Trophoblast cell (in vitro differentiated cells and primary cell): ENCODE data around the gene EFNA4.

Experiments
- DNase-seq, 2 donors: peaks; one replicate each; pipeline ENCODE4 v3.0.0-alpha.2; 2016
- H2AFZ ChIP-seq: 2 replicates; pipeline ENCODE4 v1.6.1; 2013; ENCODE audit warnings: low read length, moderate library complexity, mild to moderate bottlenecking; ENCODE audit not compliant: insufficient read depth, poor library complexity
- H2AK5ac ChIP-seq: 2 replicates; pipeline ENCODE4 v1.6.1; 2013; ENCODE audit warnings: mild to moderate bottlenecking, low read length
- H2BK120ac ChIP-seq: 2 replicates; pipeline ENCODE4 v1.6.1; 2013; ENCODE audit warnings: low read length, mild to moderate bottlenecking, moderate library complexity; ENCODE audit not compliant: insufficient read depth, poor library complexity
- H2BK12ac ChIP-seq: 2 replicates; pipeline ENCODE4 v1.6.1; 2013; ENCODE audit warnings: mild to moderate bottlenecking, low read length, moderate library complexity
- H2BK5ac ChIP-seq: 2 replicates; pipeline ENCODE4 v1.6.1; 2013; ENCODE audit warnings: low read length, low read depth, moderate library complexity, mild to moderate bottlenecking; ENCODE audit not compliant: poor library complexity
- H3K14ac ChIP-seq: 2 replicates; pipeline ENCODE4 v1.6.1; 2013; ENCODE audit warnings: mild to moderate bottlenecking, low read length
- H3K18ac ChIP-seq: 2 replicates; pipeline ENCODE4 v1.6.1; 2013; ENCODE audit warnings: mild to moderate bottlenecking, low read length
- H3K23ac ChIP-seq: 2 replicates; pipeline ENCODE4 v1.6.1; 2013; ENCODE audit warnings: low read length
- H3K27ac ChIP-seq: 2 replicates; pipeline ENCODE4 v1.5.1; 2013; ENCODE audit warnings: low read depth, mild to moderate bottlenecking, inconsistent platforms, low read length, moderate library complexity
- H3K27me3 ChIP-seq: 2 replicates; pipeline ENCODE4 v1.6.1; 2013; ENCODE audit warnings: inconsistent platforms, mild to moderate bottlenecking, low read length, moderate library complexity; ENCODE audit not compliant: insufficient read depth
- H3K36me3 ChIP-seq, 2 experiments: 1 replicate in 1 of 2; 2 replicates in 1 of 2; pipeline ENCODE4 v1.6.1; 2013; ENCODE audit warnings: low read length in 2 of 2, mild to moderate bottlenecking in 2 of 2, moderate library complexity in 1 of 2; ENCODE audit not compliant: insufficient read depth in 2 of 2, control insufficient read depth in 1 of 2
- H3K4ac ChIP-seq: 2 replicates; pipeline ENCODE4 v1.6.1; 2013; ENCODE audit warnings: low read depth, mild to moderate bottlenecking, low read length, moderate library complexity
- H3K4me1 ChIP-seq, 2 experiments: 1 replicate in 1 of 2; 2 replicates in 1 of 2; pipeline ENCODE4 v1.6.1; 2013; ENCODE audit warnings: low read length in 2 of 2, mild to moderate bottlenecking in 2 of 2, moderate library complexity in 1 of 2; ENCODE audit not compliant: insufficient read depth in 2 of 2, control insufficient read depth in 1 of 2
- H3K4me2 ChIP-seq: 2 replicates; pipeline ENCODE4 v1.6.1; 2013; ENCODE audit warnings: inconsistent platforms, mild to moderate bottlenecking, low read length, moderate library complexity
- H3K4me3 ChIP-seq: 2 replicates; pipeline ENCODE4 v1.5.1; 2013; ENCODE audit warnings: mild to moderate bottlenecking, low read depth, low read length, inconsistent platforms
- H3K79me1 ChIP-seq: one replicate; pipeline ENCODE4 v1.6.1; 2013; ENCODE audit warnings: low read length
- H3K79me2 ChIP-seq: 2 replicates; pipeline ENCODE4 v1.6.1; 2013; ENCODE audit warnings: low read length, mild to moderate bottlenecking; ENCODE audit not compliant: control insufficient read depth, insufficient read depth, poor library complexity
- H3K9ac ChIP-seq: 2 replicates; pipeline ENCODE4 v1.6.1; 2013; ENCODE audit warnings: mild to moderate bottlenecking, low read length
- H3K9me3 ChIP-seq: 2 replicates; pipeline ENCODE4 v1.6.1; 2013; ENCODE audit warnings: low read depth, mild to moderate bottlenecking, control low read depth, inconsistent platforms, low read length; ENCODE audit not compliant: insufficient read depth
- H4K12ac ChIP-seq: 2 replicates; pipeline ENCODE4 v1.6.1; 2013; ENCODE audit warnings: low read depth, mild to moderate bottlenecking, low read length, moderate library complexity
- H4K8ac ChIP-seq: 2 replicates; pipeline ENCODE4 v1.6.1; 2013; ENCODE audit warnings: low read depth, mild to moderate bottlenecking, low read length, moderate library complexity
- H4K91ac ChIP-seq: one replicate; pipeline ENCODE4 v1.6.1; 2013; ENCODE audit warnings: low read depth, mild to moderate bottlenecking, low read length, moderate library complexity
- WGBS: extraction: QIAGEN DNeasy Blood & Tissue Kit; methylation state at CpG from one replicate; pipeline ENCODE4 v1.1.7; 2013; ENCODE audit warnings: missing lambda C conversion rate; ENCODE audit not compliant: insufficient read length, insufficient coverage; ENCODE audit errors: extremely low coverage; 5-methylcytosine and 5-hydroxymethylcytosine counted together

EFNA4 gene

GRCh38 chr1:155092131-155092530 lies 28.6 kb downstream of the EFNA4 start:
- H3K14ac ChIP-seq: no peak overlapping the region
- H3K9ac ChIP-seq: no peak overlapping the region
- H3K79me1 ChIP-seq: peaks cover 2% of the 10 kb centered on the region
- peak overlapping the region; percentile 46 for H2AK5ac ChIP-seq
- H3K18ac ChIP-seq: no peak overlapping the region
- no peaks in the 10 kb centered on the region for H3K36me3 ChIP-seq
- peaks cover 3 to 8% of the 10 kb centered on the region in 2 experiments for H3K4me1 ChIP-seq
- H3K27me3 ChIP-seq: no peaks in the 10 kb centered on the region
- no peak overlapping the region for H3K4ac ChIP-seq
- no peak overlapping the region for H2AFZ ChIP-seq
- H4K12ac ChIP-seq: no peak overlapping the region
- no peak overlapping the region for H4K8ac ChIP-seq
- no peak overlapping the region for H3K27ac ChIP-seq
- peak in 1 of 2 donors; percentile 29 for DNase-seq
- peaks cover 2% of the 10 kb centered on the region for H3K9me3 ChIP-seq
- H3K79me2 ChIP-seq: no peaks in the 10 kb centered on the region
- H3K4me2 ChIP-seq: no peak overlapping the region
- whole genome bisulfite sequencing: no CpG with 5 or more reads among the region's 6 CpGs
- H4K91ac ChIP-seq: no peak overlapping the region
- no peak overlapping the region for H3K23ac ChIP-seq
- no peak overlapping the region for H2BK5ac ChIP-seq
- H3K4me3 ChIP-seq: no peak overlapping the region
- no peak overlapping the region for H2BK120ac ChIP-seq
- H2BK12ac ChIP-seq: no peak overlapping the region

DNA sequence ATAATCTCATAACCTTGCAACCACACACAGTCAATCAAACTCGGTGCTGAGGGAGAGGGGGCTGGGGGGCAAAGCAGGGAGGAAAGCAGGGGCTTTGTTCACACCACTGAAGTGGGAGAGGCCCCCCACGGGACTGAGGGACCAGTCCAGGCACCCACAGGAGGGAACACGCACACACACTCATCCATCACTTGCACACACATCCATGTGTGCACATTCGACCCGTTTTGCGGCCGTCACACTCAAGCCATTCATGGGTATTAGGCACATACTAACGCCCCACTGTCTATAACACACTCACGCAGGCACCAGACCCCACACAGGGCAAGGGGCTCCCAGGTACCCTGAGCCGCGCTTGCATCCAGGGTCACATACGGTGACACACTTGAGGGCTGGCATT lies 29.1 kb downstream of the EFNA4 start:
- no peak overlapping the region for H3K23ac ChIP-seq
- H2BK120ac ChIP-seq: no peak overlapping the region
- H3K18ac ChIP-seq: no peak overlapping the region
- H3K79me1 ChIP-seq: peaks cover 2% of the 10 kb centered on the region
- peaks cover 2% of the 10 kb centered on the region for H3K9me3 ChIP-seq
- H2AK5ac ChIP-seq: peak overlapping the region; percentile 16
- no peak overlapping the region for H3K4me2 ChIP-seq
- H4K8ac ChIP-seq: no peak overlapping the region
- H3K4me1 ChIP-seq: peaks cover 3 to 8% of the 10 kb centered on the region in 2 experiments
- no peaks in the 10 kb centered on the region for H3K79me2 ChIP-seq
- WGBS: no CpG with 5 or more reads among the region's 12 CpGs
- no peak overlapping the region for H2BK12ac ChIP-seq
- H3K4me3 ChIP-seq: no peak overlapping the region
- H2AFZ ChIP-seq: no peak overlapping the region
- no peaks in the 10 kb centered on the region for H3K36me3 ChIP-seq
- no peak overlapping the region for H3K27ac ChIP-seq
- no peak overlapping the region for H4K91ac ChIP-seq
- no peak overlapping the region for H3K9ac ChIP-seq
- H2BK5ac ChIP-seq: no peak overlapping the region
- no peaks in the 10 kb centered on the region for H3K27me3 ChIP-seq
- no peak overlapping the region for H3K14ac ChIP-seq
- H4K12ac ChIP-seq: no peak overlapping the region
- no peak overlapping the region for H3K4ac ChIP-seq
- DNase-seq: no peak

DNA sequence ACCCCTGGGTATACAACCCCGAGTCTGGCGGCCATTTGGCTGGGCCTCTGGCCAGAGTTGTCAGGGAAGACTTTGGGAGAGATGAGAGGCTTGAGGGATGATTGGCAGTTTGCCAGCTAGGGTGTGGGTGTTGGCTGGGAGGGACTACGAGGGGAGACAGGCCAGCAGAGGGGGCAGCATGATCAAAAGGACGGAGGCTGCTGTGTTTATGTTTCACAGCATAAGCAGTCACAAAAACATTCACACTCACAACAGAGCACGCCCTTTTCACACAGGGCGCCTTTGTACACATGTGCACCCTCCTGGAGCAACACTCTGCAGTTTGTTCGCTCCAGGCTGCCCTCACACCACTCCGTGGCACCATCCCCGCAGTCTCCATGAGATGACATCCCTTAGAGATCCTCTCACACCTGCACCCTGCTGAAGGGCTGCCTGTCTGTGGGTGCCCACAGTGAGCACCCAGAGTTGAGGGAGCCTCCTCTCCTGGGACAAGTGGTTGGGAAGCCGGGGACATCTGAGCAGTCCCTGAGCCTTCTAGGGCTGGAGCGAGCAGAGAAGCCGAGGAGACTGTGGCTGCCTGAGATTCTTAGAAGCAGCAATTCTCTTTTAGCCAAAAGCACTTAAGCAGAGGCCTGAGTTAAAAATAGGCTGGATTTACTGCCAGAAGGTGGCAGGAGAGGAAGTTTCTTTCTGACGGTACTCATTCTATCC lies 30.5 kb downstream of the EFNA4 start:
- Histone ChIP-seq H2BK5ac (no peak overlapping the region), H3K36me3 (no peaks in the 10 kb centered on the region), H3K9me3 (peaks cover 2% of the 10 kb centered on the region), H3K27me3 (no peaks in the 10 kb centered on the region), H3K27ac (no peak overlapping the region), H3K79me1 (peaks cover 2% of the 10 kb centered on the region), H3K23ac (no peak overlapping the region), H4K91ac (no peak overlapping the region), H4K12ac (no peak overlapping the region), H3K4me1 (peaks cover 3 to 8% of the 10 kb centered on the region in 2 experiments), H3K14ac (peak overlapping the region; percentile 16), H2BK12ac (peak overlapping the region; percentile 9), H3K18ac (no peak overlapping the region), H3K4me2 (no peak overlapping the region), H3K9ac (no peak overlapping the region), H3K4ac (no peak overlapping the region), H2AFZ (no peak overlapping the region), H2AK5ac (no peak overlapping the region), H4K8ac (no peak overlapping the region), H3K4me3 (no peak overlapping the region), H3K79me2 (no peaks in the 10 kb centered on the region), H2BK120ac (no peak overlapping the region)
- DNase-seq: peak; percentile 57 to 74
- WGBS: no CpG with 5 or more reads among the region's 13 CpGs

DNA sequence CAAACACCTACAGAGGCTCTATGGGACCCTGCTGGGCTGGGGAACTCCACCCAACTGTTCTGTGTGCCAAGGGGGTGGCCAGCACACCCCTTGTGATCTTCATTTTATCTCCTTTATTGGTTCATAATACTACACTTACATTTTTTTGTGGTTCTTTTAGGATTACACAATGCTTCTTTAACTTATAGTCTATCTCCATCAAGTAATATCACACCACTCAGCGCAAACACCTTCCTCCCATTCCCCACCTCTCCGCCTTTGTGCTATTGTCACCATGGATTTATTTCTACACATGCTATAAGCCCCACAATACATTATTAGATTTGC lies 31.0 kb downstream of the EFNA4 start:
- H2BK120ac ChIP-seq: no peak overlapping the region
- DNase-seq: no peak
- H3K79me1 ChIP-seq: peaks cover 2% of the 10 kb centered on the region
- H3K9ac ChIP-seq: no peak overlapping the region
- H3K4me3 ChIP-seq: no peak overlapping the region
- no peak overlapping the region for H2AFZ ChIP-seq
- H3K79me2 ChIP-seq: no peaks in the 10 kb centered on the region
- no peak overlapping the region for H3K18ac ChIP-seq
- no peak overlapping the region for H2BK12ac ChIP-seq
- no peak overlapping the region for H4K12ac ChIP-seq
- no peaks in the 10 kb centered on the region for H3K36me3 ChIP-seq
- WGBS: no CpG with 5 or more reads among the region's 2 CpGs
- H3K27me3 ChIP-seq: no peaks in the 10 kb centered on the region
- no peak overlapping the region for H3K4ac ChIP-seq
- H2BK5ac ChIP-seq: no peak overlapping the region
- H3K4me1 ChIP-seq: peaks cover 3 to 8% of the 10 kb centered on the region in 2 experiments
- H3K27ac ChIP-seq: no peak overlapping the region
- H3K4me2 ChIP-seq: no peak overlapping the region
- no peak overlapping the region for H4K91ac ChIP-seq
- peaks cover 2% of the 10 kb centered on the region for H3K9me3 ChIP-seq
- H4K8ac ChIP-seq: no peak overlapping the region
- H3K23ac ChIP-seq: no peak overlapping the region
- no peak overlapping the region for H2AK5ac ChIP-seq
- H3K14ac ChIP-seq: no peak overlapping the region
